ENCODE data around the gene PPARD. TPM values are rescaled to one million over a fixed set of nuclear protein-coding genes. Genes with fewer than 3 reads are reported as not detected.

The PPARD gene
- total and polyA plus RNA-seq, 5 experiments from 2014 or later = 1.9 to 50.6 (median 14.3) TPM

GRCh38 chr6:35451354-35452182 lies 109.2 kb downstream of the PPARD start:
- ATAC-seq = no peak
- H3K4me3 Mint-ChIP-seq = peak overlapping the region; percentile 81 to 92 (median 86)
- H3K9me3 Mint-ChIP-seq = no peaks in the 10 kb centered on the region
- peaks cover 14 to 54% (median 40%) of the 10 kb centered on the region in 4 donors for H3K4me1 Mint-ChIP-seq
- no peaks in the 10 kb centered on the region for H3K27me3 Mint-ChIP-seq
- H3K27ac Mint-ChIP-seq = peak overlapping the region; percentile 51 to 93 (median 82)
- POLR2A ChIA-PET = interaction anchor here (0.6 to 6.7 kb wide), 14 partner anchors 8 to 154 kb away, joined by 3 to 67 read pairs (median 6); partner anchors contain the start of genes DEF6, PPARD and RPL10A
- peaks cover 0 to 12% (median 9%) of the 10 kb centered on the region in 3 donors for H3K36me3 Mint-ChIP-seq
- no peak for DNase-seq

GRCh38 chr6:35452183-35453090 lies 110.1 kb downstream of the PPARD start, which contains the start of gene FANCE:
FANCE (plus strand) TSS chr6:35452338; CDS start chr6:35452546, 208 bp downstream.
- Mint-ChIP-seq H3K27ac (peak within 1 kb of the TSS; percentile 51 to 93 (median 82)), H3K4me1 (peaks cover 14 to 54% (median 40%) of the 10 kb centered on the region in 4 donors), H3K9me3 (no peaks in the 10 kb centered on the region), H3K4me3 (peak within 1 kb of the TSS; percentile 82 to 92 (median 86)), H3K27me3 (no peaks in the 10 kb centered on the region), H3K36me3 (peaks cover 0 to 17% (median 9%) of the 10 kb centered on the region in 3 donors)
- peak; percentile 74 to 77 for ATAC-seq
- POLR2A ChIA-PET = interaction anchor here (0.7 to 6.7 kb wide), 14 partner anchors 9 to 167 kb away, joined by 3 to 67 read pairs (median 4); partner anchors contain the start of genes DEF6, PPARD and RPL10A
- DNase-seq = peak; percentile 59 to 91 (median 77)

GRCh38 chr6:35453236-35453635 lies 110.9 kb downstream of the PPARD start:
- peaks cover 14 to 54% (median 42%) of the 10 kb centered on the region in 4 donors for H3K4me1 Mint-ChIP-seq
- no peaks in the 10 kb centered on the region for H3K27me3 Mint-ChIP-seq
- peaks cover 0 to 21% (median 9%) of the 10 kb centered on the region in 3 donors for H3K36me3 Mint-ChIP-seq
- no peak for ATAC-seq
- H3K27ac Mint-ChIP-seq = peak overlapping the region in 5 of 10 donors; percentile 26 to 83 (median 74)
- H3K9me3 Mint-ChIP-seq = no peaks in the 10 kb centered on the region
- DNase-seq = no peak
- POLR2A ChIA-PET = interaction anchor here (0.7 to 6.7 kb wide), 8 partner anchors 13 to 167 kb away, joined by 3 to 51 read pairs (median 3); partner anchors contain the start of genes DEF6 and RPL10A
- peak overlapping the region; percentile 65 to 85 (median 84) for H3K4me3 Mint-ChIP-seq

GRCh38 chr6:35454391-35455110 lies 112.2 kb downstream of the PPARD start:
- peaks cover 0 to 32% (median 9%) of the 10 kb centered on the region in 3 donors for H3K36me3 Mint-ChIP-seq
- no peaks in the 10 kb centered on the region for H3K27me3 Mint-ChIP-seq
- ATAC-seq = no peak
- H3K4me3 Mint-ChIP-seq = peak overlapping the region in 9 of 10 donors; percentile 9 to 74 (median 43)
- no peak for DNase-seq
- POLR2A ChIA-PET = interaction anchor here (0.9 to 6.0 kb wide), 4 partner anchors 12 to 157 kb away, joined by 3 to 48 read pairs (median 4); partner anchors contain the start of genes DEF6 and RPL10A
- peak overlapping the region in 2 of 10 donors; percentile 29 to 33 for H3K27ac Mint-ChIP-seq
- H3K9me3 Mint-ChIP-seq = no peaks in the 10 kb centered on the region
- H3K4me1 Mint-ChIP-seq = peaks cover 14 to 49% (median 40%) of the 10 kb centered on the region in 4 donors

DNA sequence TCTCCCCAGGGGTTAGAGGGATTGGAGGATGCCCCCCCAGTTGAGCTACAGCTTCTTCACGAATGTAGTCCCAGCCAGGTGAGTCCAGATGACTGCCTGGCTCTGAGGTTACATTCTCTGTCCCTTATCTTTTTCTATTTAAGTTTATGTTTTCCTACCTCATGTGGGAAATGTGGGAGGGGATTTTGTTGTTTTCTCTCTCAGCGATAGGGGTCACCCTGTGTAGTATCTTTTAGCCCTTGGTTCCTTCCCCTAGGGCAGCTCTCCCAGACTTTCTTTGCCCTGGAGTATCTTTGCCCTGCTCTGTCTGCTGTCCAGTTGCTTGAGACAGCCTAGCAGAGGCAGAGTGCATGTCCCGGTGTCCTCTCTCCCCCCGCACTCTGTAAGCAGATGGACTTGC lies 115.5 kb downstream of the PPARD start:
- Mint-ChIP-seq H3K9me3 (no peaks in the 10 kb centered on the region), H3K4me3 (no peak overlapping the region), H3K27ac (no peak overlapping the region), H3K36me3 (peaks cover 0 to 57% (median 15%) of the 10 kb centered on the region in 3 donors), H3K4me1 (peaks cover 9 to 28% (median 21%) of the 10 kb centered on the region in 4 donors), H3K27me3 (no peaks in the 10 kb centered on the region)
- ATAC-seq (no peak), DNase-seq (no peak)
- POLR2A ChIA-PET = interaction anchor here (1.3 kb wide), 1 partner anchor 10 kb away, joined by 3 read pairs; the partner anchor contains the start of gene RPL10A

- POLR2A ChIA-PET = interaction anchor here (0.7 to 0.8 kb wide), 2 partner anchors 10 to 12 kb away, joined by 3 to 4 read pairs; no protein-coding TSS in a partner anchor
- no peak overlapping the region for H3K27ac Mint-ChIP-seq
These were observed 118.9 kb downstream of the PPARD start for GRCh38 chr6:35461270-35461669.

DNA sequence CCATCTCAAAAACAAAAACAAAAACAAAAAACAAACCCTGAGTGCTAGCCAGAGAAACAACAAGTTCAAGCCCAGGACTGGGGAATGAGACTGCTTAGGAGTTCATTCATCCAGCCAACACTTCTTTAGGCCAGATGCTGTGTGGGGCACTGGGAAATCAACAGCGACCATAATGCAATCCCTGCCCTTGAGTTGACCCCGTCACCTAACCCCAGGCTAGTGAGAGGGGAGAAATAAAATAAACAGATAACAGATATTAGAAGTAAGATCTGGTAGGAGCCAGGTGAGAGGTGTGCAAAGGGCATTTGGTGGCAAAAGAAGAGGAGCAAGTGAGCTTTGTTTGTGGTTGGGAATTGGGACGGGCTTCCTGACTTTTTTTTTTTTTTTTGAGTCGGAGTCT lies 120.9 kb downstream of the PPARD start:
- Mint-ChIP-seq H3K27me3 (no peaks in the 10 kb centered on the region), H3K27ac (no peak overlapping the region), H3K9me3 (no peaks in the 10 kb centered on the region), H3K4me3 (no peak overlapping the region), H3K4me1 (peaks cover 5 to 13% (median 7%) of the 10 kb centered on the region in 4 donors), H3K36me3 (peaks cover 0 to 56% (median 13%) of the 10 kb centered on the region in 3 donors)
- no peak for ATAC-seq
- POLR2A ChIA-PET = interaction anchor here (0.6 kb wide), 1 partner anchor 120 kb away, joined by 4 read pairs; no protein-coding TSS in a partner anchor
- no peak for DNase-seq

More at GRCh38 chr6:35461270-35461669, 118.9 kb downstream of the PPARD start:
- peaks cover 0 to 65% (median 14%) of the 10 kb centered on the region in 3 donors for H3K36me3 Mint-ChIP-seq
- no peaks in the 10 kb centered on the region for H3K9me3 Mint-ChIP-seq
- H3K4me1 Mint-ChIP-seq = peaks cover 0 to 7% (median 1%) of the 10 kb centered on the region in 4 donors
- ATAC-seq = no peak
- peak overlapping the region in 1 of 10 donors; percentile 19 for H3K4me3 Mint-ChIP-seq
- DNase-seq = no peak
- H3K27me3 Mint-ChIP-seq = no peaks in the 10 kb centered on the region

DNA sequence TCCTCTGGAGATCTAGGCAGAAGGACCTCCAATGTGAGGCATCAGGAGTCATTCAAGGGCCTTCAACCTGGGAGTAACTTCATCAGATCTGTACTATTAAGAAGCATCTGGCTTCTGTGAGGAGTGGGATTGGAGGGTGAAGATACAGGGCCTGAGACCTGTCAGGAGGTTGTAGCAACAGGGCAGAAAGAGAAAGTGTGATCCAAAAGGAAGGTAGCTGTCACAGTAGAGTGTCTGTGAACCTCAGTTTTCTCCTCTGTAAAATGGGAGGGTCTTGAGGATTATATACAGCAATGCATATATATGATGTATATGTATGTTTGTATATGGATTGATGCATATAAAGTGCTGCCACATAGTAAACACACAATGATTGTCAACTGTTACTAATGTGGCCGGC lies 123.3 kb downstream of the PPARD start:
- no peaks in the 10 kb centered on the region for H3K27me3 Mint-ChIP-seq
- DNase-seq (no peak), ATAC-seq (no peak)
- H3K4me1 Mint-ChIP-seq = peaks cover 16 to 27% (median 22%) of the 10 kb centered on the region in 4 donors
- no peak overlapping the region for H3K27ac Mint-ChIP-seq
- peaks cover 0 to 58% (median 23%) of the 10 kb centered on the region in 3 donors for H3K36me3 Mint-ChIP-seq
- POLR2A ChIA-PET = interaction anchor here (1.5 to 4.8 kb wide), 3 partner anchors 13 to 177 kb away, joined by 4 to 47 read pairs (median 12); partner anchors contain the start of genes DEF6 and FANCE
- no peak overlapping the region for H3K4me3 Mint-ChIP-seq
- no peaks in the 10 kb centered on the region for H3K9me3 Mint-ChIP-seq

DNA sequence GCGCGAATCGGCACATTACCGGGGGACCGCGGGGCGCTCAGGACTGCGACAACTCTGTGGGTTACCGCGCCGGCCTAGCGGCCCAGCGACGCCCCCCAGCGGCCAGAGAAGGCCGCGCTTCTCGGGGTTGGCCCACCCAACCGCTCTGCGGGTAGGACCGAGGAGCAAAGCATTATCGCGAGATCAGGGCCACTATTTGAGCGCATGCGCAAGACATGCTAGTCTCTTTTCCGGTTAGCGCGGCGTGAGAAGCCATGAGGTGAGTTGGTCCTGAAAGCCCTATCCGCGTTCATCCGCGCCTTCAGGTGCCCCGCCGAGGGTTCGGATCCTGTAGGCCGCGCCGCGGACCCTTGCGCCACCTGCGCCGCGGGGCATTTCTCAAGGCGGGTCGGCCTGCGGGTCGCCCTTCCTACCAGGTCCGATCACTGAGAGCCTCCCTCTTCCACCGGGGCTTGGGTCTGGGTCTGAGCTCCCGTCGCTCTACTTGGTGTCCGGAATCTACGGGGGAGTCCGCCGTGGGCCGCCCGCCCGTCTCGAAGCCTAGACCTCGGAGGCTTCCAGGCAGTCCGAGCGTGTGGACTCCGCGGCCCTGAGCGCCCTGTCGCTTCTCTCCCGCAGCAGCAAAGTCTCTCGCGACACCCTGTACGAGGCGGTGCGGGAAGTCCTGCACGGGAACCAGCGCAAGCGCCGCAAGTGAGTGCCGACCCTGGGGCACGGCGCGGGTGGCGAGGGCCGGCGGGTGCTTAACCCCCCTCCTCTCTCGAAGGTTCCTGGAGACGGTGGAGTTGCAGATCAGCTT lies 126.0 kb downstream of the PPARD start, which contains the start of gene RPL10A:
RPL10A (plus strand) TSS at position 221 of the 799 bp plus-strand sequence; CDS start at position 255, 34 bp downstream.
- H3K4me1 Mint-ChIP-seq = peaks cover 18 to 43% (median 39%) of the 10 kb centered on the region in 4 donors
- no peaks in the 10 kb centered on the region for H3K27me3 Mint-ChIP-seq
- H3K4me3 Mint-ChIP-seq = peak within 1 kb of the TSS; percentile 91 to 99 (median 98)
- POLR2A ChIA-PET = interaction anchor here (0.6 to 4.8 kb wide), 29 partner anchors 9 to 674 kb away, joined by 3 to 48 read pairs (median 5); partner anchors contain the start of genes ARMC12, DEF6, FANCE and PPARD
- H3K36me3 Mint-ChIP-seq = peaks cover 0 to 66% (median 22%) of the 10 kb centered on the region in 3 donors
- peak; percentile 93 to 99 (median 96) for DNase-seq
- peak within 1 kb of the TSS; percentile 90 to 99 (median 99) for H3K27ac Mint-ChIP-seq
- H3K9me3 Mint-ChIP-seq = no peaks in the 10 kb centered on the region
- peak; percentile 83 to 86 for ATAC-seq

All from naive thymus-derived CD8-positive, alpha-beta T cell (primary cell).